Natural killer cell (primary cell): Measurements from ENCODE around the gene IGF2BP2. TPM values are rescaled to one million over a fixed set of nuclear protein-coding genes. Genes with fewer than 3 reads are reported as not detected.

Source experiments
- ATAC-seq, 3 donors: fragments of 150-1000 bp in 2 of 3; fragments of 200-7000 bp in 1 of 3; cut with Tn5 transposase; 1 replicate in 1 of 3; 2 replicates in 2 of 3; pipeline ENCODE4 v1.10.0; 2021; ENCODE audit warnings: mild to moderate bottlenecking in 2 of 3, moderate library complexity in 2 of 3
- DNase-seq, 2 donors: peaks; one replicate each; pipeline versions ENCODE4 v3.0.0 to v3.0.0-alpha.2; 2013 to 2021; ENCODE audit warnings: mixed read lengths in 1 of 2
- H3K27ac ChIP-seq: one replicate; pipeline ENCODE4 v1.5.1; 2013; ENCODE audit warnings: mild to moderate bottlenecking, low read length
- H3K27me3 ChIP-seq: one replicate; pipeline ENCODE4 v1.6.1; 2013; ENCODE audit warnings: low read length; ENCODE audit not compliant: control insufficient read depth, insufficient read depth
- H3K36me3 ChIP-seq: one replicate; pipeline ENCODE4 v1.6.1; 2013; ENCODE audit warnings: low read length; ENCODE audit not compliant: control insufficient read depth, insufficient read depth
- H3K4me1 ChIP-seq: one replicate; pipeline ENCODE4 v1.6.1; 2013; ENCODE audit warnings: low read length; ENCODE audit not compliant: control insufficient read depth, insufficient read depth
- H3K4me3 ChIP-seq: one replicate; pipeline ENCODE4 v1.5.1; 2013; ENCODE audit warnings: low read length
- H3K9me3 ChIP-seq: one replicate; pipeline ENCODE4 v1.6.1; 2013; ENCODE audit warnings: low read length; ENCODE audit not compliant: control insufficient read depth, insufficient read depth
- H3K27ac Mint-ChIP-seq, 2 donors: one replicate each; pipeline ENCODE4 v1.8.0; 2022; ENCODE audit warnings: mild to moderate bottlenecking in 2 of 2, mixed read lengths in 2 of 2, moderate library complexity in 1 of 2
- H3K27me3 Mint-ChIP-seq, 2 donors: one replicate each; pipeline ENCODE4 v1.8.0; 2022; ENCODE audit warnings: low read depth in 2 of 2, mixed read lengths in 2 of 2
- H3K36me3 Mint-ChIP-seq: one replicate; pipeline ENCODE4 v1.8.0; 2022; ENCODE audit warnings: mixed read lengths
- H3K4me1 Mint-ChIP-seq, 2 donors: one replicate each; pipeline ENCODE4 v1.8.0; 2022; ENCODE audit warnings: mixed read lengths in 2 of 2
- H3K4me3 Mint-ChIP-seq: one replicate; pipeline ENCODE4 v1.8.0; 2022; ENCODE audit warnings: mild to moderate bottlenecking, moderate library complexity, mixed read lengths
- H3K9me3 Mint-ChIP-seq, 2 donors: one replicate each; pipeline ENCODE4 v1.8.0; 2022; ENCODE audit warnings: mixed read lengths in 2 of 2
- WGBS: methylation state at CpG from one replicate; pipeline ENCODE4 v1.1.7; 2013; ENCODE audit warnings: missing lambda C conversion rate; ENCODE audit not compliant: insufficient coverage; 5-methylcytosine and 5-hydroxymethylcytosine counted together
- intact Hi-C: fragments of 100-400 bp; cut with micrococcal nuclease; formaldehyde crosslinking; loops from one replicate; pipeline ENCODE4 v1.14.2; 2022
- total RNA-seq, 4 donors: library from RNA; stranded (reverse); fragments of 120-200 nt in 1 of 4; gene quantifications; one replicate each; pipeline versions ENCODE4 v1.2.3 to v1.2.4, GENCODE V29; 2013 to 2022
- TF ChIP-seq, protein P1 (sequence below): fragments of 200-600 bp; IDR thresholded peaks from one replicate; pipeline ENCODE4 v1.8.0; 2022; ENCODE audit warnings: antibody characterized with exemption

Gene IGF2BP2
- total RNA-seq, 3 donors from 2014 or later (not counting 1 experiment from before 2014, with no cell fraction given): 4.2 to 16.8 (median 8.8) TPM

- Mint-ChIP-seq H3K36me3 (no peaks in the 10 kb centered on the region), H3K9me3 (no peaks in the 10 kb centered on the region), H3K27me3 (no peaks in the 10 kb centered on the region), H3K4me3 (no peak overlapping the region), H3K27ac (no peak overlapping the region), H3K4me1 (peaks cover 20 to 37% of the 10 kb centered on the region in 2 donors)
- H3K27ac ChIP-seq: no peak overlapping the region
- H3K4me3 ChIP-seq: no peak overlapping the region
- WGBS: 94% methylated on average over 10 of the region's 12 CpGs
- no peaks in the 10 kb centered on the region for H3K27me3 ChIP-seq
- no peaks in the 10 kb centered on the region for H3K36me3 ChIP-seq
- DNase-seq: no peak
- no peak for ATAC-seq
- no peaks in the 10 kb centered on the region for H3K9me3 ChIP-seq
- peaks cover 13% of the 10 kb centered on the region for H3K4me1 ChIP-seq
- intact Hi-C loops: no loop called here
- TF ChIP-seq, protein P1, sequence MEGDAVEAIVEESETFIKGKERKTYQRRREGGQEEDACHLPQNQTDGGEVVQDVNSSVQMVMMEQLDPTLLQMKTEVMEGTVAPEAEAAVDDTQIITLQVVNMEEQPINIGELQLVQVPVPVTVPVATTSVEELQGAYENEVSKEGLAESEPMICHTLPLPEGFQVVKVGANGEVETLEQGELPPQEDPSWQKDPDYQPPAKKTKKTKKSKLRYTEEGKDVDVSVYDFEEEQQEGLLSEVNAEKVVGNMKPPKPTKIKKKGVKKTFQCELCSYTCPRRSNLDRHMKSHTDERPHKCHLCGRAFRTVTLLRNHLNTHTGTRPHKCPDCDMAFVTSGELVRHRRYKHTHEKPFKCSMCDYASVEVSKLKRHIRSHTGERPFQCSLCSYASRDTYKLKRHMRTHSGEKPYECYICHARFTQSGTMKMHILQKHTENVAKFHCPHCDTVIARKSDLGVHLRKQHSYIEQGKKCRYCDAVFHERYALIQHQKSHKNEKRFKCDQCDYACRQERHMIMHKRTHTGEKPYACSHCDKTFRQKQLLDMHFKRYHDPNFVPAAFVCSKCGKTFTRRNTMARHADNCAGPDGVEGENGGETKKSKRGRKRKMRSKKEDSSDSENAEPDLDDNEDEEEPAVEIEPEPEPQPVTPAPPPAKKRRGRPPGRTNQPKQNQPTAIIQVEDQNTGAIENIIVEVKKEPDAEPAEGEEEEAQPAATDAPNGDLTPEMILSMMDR: no peak
Measured at GRCh38 chr3:185657211-185657610, 167.6 kb downstream of the IGF2BP2 start.

DNA sequence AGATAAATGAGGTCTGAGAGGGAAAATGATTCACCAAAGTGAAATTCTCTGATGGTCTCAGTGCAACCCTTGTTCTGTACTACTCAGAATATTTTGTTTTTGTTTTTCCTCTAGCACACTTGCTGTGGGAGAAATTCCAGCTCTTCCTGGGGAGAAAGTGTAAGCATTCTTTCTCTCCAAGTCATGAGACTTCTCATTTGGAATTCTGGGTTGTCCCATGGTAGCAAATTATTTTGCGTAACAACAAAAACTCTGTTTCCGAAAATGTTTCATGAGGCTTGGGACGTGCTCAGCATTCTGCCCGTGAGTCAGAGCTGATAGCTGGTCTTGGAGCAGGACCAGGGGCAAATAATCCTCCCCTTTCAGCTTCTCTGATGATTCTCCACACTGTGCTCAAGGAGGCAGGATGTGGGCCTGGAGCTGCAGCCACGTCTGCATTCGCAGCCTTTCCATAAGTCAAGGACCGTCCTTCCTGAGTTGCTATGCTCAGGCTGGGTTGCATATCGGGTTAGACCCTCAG is 168.5 kb downstream of the IGF2BP2 start:
- Histone ChIP-seq H3K9me3 (no peaks in the 10 kb centered on the region), H3K4me3 (no peak overlapping the region), H3K36me3 (no peaks in the 10 kb centered on the region), H3K27ac (no peak overlapping the region), H3K27me3 (no peaks in the 10 kb centered on the region), H3K4me1 (peaks cover 5% of the 10 kb centered on the region)
- TF ChIP-seq, protein P1: no peak
- ATAC-seq: no peak
- H3K4me1 Mint-ChIP-seq: peaks cover 12 to 30% of the 10 kb centered on the region in 2 donors
- intact Hi-C loops: no loop called here
- no peaks in the 10 kb centered on the region for H3K27me3 Mint-ChIP-seq
- no peak for DNase-seq
- 93% methylated on average over 8 of the region's 8 CpGs for WGBS
- no peak overlapping the region for H3K4me3 Mint-ChIP-seq
- H3K27ac Mint-ChIP-seq: no peak overlapping the region
- no peaks in the 10 kb centered on the region for H3K36me3 Mint-ChIP-seq
- no peaks in the 10 kb centered on the region for H3K9me3 Mint-ChIP-seq

DNA sequence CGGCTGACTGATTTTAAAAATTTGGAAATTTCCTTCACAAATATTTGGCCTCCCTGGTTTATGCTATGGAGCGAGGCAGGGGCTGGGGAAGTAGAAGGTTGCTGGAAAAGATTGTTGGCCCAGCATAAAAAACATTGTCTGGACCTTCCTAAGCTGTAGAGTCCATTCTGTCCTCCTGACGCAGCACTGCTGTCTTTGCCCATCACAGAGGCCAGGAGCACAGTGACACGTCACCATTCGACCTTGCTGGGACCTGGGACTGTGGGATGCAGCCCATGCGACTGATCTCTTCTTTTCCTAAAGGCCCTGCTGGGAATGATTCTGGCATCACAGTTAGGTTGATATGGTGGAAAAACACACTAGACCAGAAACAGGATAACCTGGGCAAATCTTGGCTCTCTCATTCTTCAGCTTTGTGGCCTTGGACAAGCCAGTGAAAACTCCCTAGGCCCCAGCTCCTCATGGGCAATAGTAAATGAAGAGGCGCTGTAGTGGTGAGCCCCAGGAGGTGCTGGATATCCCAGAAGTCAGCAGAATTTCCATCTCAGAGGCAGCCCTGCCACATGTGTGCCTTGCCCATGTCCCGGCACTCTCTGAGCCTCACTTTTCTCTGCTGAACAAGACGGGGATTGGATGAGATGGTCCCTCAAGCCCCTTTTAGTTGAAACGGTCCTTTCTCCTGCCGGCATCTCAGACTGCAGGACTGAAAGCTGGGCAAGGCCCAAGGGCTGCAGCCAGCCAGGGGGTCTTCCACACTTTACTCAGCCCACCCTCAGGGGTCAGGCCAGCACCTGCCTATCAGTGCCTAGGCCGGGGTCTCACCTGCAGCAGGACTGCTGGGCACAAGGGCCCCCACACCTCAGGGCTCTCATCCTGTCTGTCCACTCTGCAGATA is 169.2 kb downstream of the IGF2BP2 start:
- Histone ChIP-seq H3K36me3 (no peaks in the 10 kb centered on the region), H3K4me1 (peaks cover 5% of the 10 kb centered on the region), H3K27ac (no peak overlapping the region), H3K4me3 (no peak overlapping the region), H3K27me3 (no peaks in the 10 kb centered on the region), H3K9me3 (no peaks in the 10 kb centered on the region)
- TF ChIP-seq, protein P1: no peak
- intact Hi-C loops: no loop called here
- Mint-ChIP-seq H3K36me3 (no peaks in the 10 kb centered on the region), H3K27me3 (no peaks in the 10 kb centered on the region), H3K27ac (no peak overlapping the region), H3K4me1 (peaks cover 7 to 25% of the 10 kb centered on the region in 2 donors), H3K4me3 (no peak overlapping the region), H3K9me3 (no peaks in the 10 kb centered on the region)
- 89% methylated on average over 10 of the region's 12 CpGs for WGBS
- ATAC-seq (no peak), DNase-seq (no peak)
